GM21825 (cell line): ENCODE data around the gene RTN3.

Experiments used
- ATAC-seq: cut with Tn5 transposase; IDR thresholded peaks from one replicate; pipeline ENCODE4 v1.9.1; 2021; ENCODE audit warnings: mild to moderate bottlenecking, moderate library complexity; ENCODE audit not compliant: unreplicated experiment

Gene RTN3

DNA sequence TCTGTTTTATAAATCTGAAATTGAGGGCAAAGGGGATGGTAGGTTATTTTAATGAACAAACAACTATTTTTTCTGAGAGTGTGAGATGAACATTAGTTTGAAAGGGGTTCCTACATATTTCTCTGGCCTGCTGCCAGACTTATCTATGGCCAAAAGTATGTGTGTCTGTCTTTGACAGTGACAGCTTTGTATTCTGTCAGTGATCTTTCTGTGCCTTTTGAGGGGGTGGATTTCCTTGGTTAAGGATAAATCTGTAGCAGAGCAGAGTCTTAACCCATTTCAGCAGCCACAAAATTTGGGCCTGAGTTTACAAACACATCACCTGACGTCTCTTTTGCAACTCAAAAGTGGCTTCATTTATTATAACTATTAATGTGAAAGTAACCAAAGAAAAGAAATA lies 56.4 kb downstream of the RTN3 start:
- no peak for ATAC-seq

DNA sequence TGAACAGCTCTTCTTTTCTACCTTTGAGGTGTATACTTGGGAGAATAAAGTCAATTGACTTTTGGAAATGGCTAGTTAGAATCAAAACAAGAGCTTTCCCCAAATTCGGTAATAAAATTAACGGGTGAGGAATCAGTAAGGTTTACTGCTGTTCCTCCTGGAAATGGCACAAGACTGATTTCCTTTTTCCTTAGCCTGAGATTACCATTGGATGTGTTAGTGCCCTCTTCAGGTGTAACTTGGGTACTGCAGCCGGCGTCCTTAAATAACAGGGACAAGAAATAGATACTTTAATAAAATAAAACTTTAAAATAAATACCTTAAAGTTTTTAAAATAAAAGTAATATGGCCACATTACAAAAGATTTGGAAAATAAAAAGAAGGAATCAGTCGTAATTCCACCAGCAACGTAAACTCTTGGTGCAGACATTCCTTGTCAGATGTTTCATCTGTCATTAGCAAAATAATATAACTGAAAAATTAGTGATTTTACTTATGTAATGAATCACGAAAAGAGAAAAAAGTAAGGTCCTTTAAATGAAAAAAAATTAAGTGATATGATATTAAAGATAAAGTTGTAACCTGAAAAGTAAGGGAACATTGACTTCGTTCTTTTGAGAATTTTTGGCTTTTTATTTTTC lies 57.5 kb downstream of the RTN3 start:
- ATAC-seq, result no peak

GRCh38 chr11:63745304-63746170 lies 64.2 kb downstream of the RTN3 start:
- no peak for ATAC-seq

- ATAC-seq, result no peak
Observed at GRCh38 chr11:63747011-63747410, 65.7 kb downstream of the RTN3 start.

DNA sequence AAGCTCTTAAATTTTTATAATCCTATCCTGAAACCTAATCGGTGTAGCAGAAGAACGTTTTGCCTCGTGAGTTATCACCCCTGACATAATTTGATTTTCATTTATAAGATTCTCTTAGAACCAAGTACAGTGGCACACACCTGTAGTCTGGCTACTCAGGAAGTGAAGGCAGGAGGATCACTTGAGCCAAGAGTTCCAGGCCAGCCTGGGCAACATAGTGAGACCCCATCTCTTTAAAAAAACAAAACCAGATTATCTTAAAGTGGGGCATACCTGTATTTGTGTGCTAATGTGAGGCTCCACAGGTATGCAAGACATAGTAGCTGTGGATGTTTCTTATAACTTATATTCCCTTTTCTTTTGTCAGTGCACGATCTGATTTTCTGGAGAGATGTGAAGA lies 68.3 kb downstream of the RTN3 start:
- ATAC-seq, result no peak

DNA sequence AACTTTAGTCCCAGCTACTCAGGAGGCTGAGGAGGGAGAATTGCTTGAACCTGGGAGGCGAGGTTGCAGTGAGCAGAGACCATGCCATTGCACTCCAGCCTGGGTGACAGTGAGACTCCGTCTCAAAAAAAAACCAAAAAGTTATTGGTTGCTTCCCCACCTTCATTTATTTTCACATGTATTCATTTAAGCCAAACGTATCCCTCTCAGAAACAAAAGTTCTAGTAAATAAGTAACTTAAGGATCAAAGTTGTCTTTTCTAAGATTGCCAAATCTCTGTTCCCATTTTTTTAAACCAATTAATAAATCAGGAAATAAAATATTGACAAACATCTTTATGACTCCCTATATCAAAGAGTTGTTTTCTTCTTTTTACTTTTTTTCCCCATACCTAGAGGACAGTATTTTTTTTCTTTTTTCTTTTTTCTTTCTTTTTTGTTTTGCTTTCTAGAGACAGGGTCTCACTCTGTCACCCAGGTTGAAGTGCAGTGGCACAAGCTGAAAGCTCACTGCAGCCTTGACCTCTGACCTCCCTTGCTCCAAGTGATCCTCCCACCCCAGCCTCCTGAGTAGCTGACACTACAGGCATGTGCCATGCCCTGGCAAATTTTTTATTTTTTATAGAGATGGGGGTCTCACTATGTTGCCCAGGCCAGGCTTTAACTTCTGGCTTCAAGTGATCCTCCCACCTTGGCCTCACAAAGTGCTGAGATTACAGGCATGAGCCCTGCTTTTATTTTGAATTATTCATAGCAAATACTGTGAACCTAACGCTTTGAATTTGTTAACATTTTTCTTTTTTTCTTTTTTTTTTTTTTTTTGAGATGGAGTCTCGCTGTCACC lies 75.8 kb downstream of the RTN3 start:
- no peak for ATAC-seq

DNA sequence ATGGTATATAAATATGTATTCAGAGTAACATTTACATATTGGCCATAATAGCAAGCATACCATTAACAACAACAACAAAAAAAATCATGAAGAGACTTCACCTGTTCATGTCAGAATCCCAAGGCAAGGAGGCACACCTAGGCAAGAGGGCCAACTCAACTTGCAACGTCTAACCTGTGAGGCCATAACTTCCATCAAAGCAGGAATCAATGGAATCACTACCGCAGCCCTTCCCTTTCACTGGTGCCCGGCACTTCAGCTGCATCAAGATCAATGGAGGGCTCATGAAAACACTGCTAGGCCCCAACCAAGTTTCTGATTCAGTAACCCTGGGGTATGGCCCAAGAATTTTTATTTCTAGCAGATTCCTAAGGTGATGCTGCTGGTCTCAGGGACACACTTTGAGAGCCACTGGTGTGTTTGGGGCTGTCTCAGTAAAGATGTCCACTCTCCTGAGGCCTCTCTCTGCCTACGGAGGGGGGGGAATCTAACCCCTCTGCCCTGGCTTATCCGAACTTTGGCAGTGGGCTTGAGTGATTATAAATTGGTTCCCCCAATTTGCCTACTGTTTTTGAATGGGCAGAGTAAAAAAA lies 79.3 kb downstream of the RTN3 start:
- no peak for ATAC-seq

DNA sequence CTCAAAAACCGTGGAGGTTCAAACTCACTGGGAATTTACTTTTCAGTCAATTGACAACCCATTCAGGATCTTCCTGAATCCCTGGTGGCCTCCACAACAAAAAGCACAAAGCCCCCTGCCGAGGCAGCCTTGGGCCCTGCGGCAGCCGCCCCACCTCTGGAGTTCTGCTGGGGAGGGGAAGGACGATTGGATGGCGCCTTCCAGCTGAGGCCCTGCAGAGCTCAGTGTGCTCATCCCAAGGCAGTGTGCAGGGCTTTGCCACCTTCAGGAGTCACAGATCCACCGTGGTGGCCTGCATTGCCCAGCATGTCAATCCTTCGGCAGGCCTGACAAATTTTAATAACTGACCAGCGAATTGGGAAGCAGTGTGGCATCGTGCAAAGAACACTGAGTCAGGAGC lies 79.9 kb downstream of the RTN3 start:
- no peak for ATAC-seq

- no peak for ATAC-seq
Observed at GRCh38 chr11:63761931-63762653, 80.8 kb downstream of the RTN3 start.

- ATAC-seq, result no peak
Observed at GRCh38 chr11:63762654-63763495, 81.6 kb downstream of the RTN3 start.

DNA sequence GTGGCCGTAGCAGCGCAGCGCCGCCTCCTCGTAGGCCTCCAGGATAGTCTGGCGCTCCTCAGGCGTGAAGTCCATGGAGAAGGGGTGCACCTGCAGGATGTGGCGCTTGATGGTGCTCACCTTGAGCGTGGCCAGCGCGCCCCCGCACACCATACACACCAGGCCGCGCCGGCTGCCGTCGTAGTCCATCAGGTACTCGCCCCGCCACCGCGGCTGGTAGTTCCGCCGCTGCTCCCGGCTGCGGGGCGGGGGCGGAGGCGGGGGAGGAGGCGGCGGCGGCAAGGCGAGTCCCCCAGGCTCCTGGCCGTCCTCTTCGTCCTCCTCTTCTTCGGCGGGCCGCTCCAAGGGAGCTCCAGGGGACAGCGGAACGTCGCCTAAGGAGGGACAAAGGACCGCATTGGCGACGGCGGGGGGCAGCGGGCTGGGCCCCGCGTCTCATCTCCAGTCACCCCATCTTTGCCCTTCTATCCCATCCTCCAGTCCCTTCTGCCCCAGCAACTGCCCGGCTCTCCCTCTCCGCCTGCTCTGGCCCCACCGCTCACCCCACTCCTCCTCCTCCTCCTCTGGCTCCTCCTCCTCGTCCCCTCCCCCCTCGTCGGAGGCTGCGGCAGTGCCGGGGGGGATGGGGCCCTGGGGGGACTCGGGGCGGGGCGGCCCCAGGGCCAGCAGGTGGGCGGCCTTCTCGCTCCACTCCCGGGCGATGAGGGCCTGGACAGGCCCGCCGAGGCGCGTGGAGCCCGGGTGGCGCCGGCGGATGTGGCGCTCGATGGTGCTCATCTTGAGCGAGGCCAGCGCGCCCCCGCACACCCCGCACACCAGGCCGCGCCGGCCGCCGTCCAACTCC lies 82.4 kb downstream of the RTN3 start:
- no peak for ATAC-seq

DNA sequence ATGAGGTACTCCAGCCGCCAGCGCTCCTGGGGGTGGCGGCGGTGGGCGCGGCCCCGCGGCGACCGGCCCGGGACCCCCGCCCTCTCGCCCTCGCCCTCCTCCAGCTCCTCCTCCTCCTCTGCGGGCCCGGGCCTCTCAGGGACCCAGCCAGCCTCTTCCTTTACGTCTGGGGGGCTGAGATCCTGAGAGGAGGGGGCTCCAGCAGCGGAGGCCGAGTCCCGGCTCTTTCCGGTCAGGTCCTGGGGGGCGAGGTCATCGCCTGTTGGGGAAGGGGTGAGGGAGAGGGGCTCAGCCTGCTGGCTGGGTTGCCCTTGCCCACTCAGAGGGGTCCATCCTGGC lies 83.0 kb downstream of the RTN3 start:
- ATAC-seq, result no peak

GRCh38 chr11:63764679-63765647 lies 83.7 kb downstream of the RTN3 start:
- no peak for ATAC-seq

DNA sequence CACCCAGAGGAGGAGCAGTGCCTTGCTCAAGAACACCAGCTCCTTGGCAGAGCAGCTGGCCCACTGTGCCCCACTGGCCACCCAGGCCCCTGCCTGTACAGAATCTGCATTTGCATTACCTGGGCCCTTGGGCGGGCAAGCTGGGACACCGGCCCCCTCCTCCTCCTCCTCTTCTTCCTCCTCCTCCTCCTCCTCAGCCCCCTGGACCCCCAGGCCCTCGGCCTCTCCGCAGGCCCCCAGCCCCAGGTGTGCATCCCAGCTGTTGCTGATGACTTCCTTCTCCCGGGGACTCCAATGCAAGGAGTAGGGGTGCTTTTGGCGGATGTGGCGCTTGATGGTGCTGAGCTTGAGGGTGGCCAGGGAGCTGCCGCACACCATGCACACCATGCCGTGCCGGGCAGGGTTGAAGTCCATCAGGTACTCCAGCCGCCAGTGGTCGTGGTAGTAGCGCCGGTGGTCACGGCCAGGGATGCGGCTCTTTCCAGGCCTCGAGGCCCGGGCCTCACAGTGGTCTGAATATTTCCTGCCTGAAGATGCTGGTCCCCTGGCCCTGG lies 84.5 kb downstream of the RTN3 start:
- ATAC-seq, result no peak

- ATAC-seq, result no peak
Observed at GRCh38 chr11:63766531-63767235, 85.4 kb downstream of the RTN3 start.

DNA sequence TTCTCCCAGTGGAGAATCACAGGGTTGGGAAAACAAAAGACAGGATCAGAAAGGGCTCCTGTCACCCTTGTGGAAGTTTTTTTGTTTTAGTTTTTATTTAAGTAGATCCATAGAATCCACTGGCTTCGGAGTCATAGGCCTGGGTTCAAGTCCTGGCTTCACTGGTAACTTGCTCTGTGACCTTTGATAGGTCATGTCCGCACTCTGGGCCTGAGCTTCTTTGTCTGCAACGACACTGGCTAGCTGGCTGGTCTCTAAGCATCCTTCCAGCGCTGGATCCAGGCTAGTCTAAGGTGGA lies 85.9 kb downstream of the RTN3 start:
- ATAC-seq, result no peak
